GM18909 (cell line): Measurements from ENCODE around the gene SLC2A3.
"Not testable (repeated sequence)": the region's sequence is repeated elsewhere in the genome, so short reads cannot be mapped to it uniquely, and the experiment has no call there.

Source experiments
- ATAC-seq: cut with Tn5 transposase; IDR thresholded peaks from one replicate; pipeline ENCODE4 v1.9.1; 2021; ENCODE audit warnings: mild to moderate bottlenecking; ENCODE audit not compliant: unreplicated experiment, poor library complexity

Gene SLC2A3

DNA sequence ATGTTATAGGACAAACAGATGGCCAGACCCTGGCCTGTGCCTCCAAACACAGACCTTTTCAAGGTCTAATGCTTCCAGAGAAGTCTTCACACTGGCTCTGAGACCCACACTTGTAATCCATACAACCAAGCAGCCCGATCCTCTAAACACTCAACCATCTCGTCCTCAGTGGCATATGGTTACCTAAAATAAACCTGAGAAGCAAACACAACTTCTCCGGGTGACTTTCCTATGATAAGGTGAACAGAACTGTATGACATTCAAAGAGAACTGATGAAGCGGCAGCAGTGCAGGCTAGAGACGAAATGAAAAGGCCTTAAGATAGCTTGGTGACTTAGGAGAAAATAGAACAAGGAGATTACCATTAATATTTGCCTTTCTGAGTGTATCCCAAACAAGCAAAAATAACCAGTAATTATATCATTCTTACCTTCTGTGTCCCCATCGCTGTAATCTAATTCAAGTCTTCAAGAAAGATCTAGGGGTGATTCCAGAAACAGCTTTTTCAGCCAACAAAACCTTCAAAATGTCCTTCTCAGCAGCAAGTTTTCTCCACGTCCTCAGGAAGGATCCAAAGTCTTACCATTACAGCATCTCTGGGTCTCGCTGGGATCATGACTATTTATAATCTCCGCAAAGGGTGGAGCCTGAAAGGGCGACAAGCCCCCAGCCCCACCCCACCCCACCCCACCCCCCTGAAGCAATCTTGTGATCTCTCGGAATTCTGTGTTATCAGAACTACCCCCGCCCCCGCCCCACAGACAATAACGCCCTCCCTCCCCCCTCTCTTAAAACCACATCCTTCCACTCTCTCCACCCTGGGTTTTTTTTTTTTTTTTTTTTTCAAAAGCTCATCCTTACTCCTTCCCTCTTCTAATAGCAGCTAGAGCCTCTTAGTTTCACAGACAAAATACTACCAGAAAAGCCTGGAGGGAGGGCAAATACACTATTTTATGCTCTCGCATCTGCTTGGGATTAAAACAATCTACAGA lies at the start of gene SLC2A3:
Gene SLC2A3 (minus strand): TSS at position 598 of the 992 bp plus-strand sequence. CDS start 153 bp downstream, at position 445.
- ATAC-seq: no peak

DNA sequence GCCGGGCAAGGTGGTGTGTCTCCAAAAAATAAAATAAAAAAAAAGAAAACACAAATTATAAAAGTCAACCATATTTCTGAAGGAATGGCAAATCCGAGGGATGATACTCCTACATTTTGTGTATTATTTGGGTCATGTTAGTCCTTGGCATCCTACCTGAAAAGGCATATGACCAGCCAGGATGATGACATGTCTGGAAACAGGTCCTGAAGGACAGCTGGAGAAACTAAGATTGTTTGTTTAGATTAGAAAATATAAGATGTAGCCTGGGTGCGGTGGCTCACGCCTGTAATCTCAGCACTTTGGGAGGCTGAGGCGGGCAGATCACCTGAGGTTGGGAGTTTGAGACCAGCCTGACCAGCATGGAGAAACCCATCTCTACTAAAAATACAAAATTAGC lies 48.9 kb upstream of the SLC2A3 start:
- ATAC-seq: no peak

DNA sequence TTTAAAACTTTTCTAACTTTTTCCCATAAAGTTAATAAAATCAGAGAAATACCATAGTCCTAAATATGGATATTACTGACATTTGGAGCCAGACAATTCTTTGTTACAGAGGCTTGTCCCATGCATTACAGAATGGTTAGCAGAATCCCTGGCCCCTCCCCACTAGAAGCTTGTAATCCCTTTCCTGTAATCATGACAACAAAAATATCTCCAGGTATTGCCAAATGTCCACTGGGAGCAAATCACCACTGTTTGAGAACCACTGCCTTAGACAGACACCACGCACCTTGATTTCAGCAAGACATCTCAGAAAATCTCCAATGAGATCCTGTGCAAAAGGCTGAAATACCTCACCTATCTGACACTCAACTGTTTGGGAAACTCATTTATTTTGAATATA lies 47.5 kb upstream of the SLC2A3 start:
- ATAC-seq: not testable (repeated sequence)

- ATAC-seq: not testable (repeated sequence)
Observed at GRCh38 chr12:7983019-7983418, 47.0 kb upstream of the SLC2A3 start.

- not testable (repeated sequence) for ATAC-seq
Observed at GRCh38 chr12:7982332-7982735, 46.3 kb upstream of the SLC2A3 start.

DNA sequence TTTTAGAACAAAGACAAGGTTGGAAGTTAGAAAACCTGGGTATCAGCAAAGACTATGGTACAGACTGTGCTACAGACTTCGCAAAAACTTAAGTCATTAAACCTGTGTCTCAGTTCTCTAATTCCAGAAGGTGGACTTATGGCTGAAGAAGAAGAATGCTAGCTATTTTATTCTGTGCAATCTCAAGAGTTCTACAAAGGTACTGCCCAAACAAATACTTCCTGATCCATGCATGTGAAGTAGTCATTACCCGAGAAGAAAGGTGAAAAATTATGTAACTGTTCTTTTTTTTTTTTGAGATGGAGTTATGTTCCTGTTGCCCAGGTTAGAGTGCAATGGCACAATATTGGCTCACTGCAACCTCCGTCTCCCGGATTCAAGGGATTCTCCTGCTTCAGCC lies 45.5 kb upstream of the SLC2A3 start:
- no peak for ATAC-seq

- peak; percentile 59 for ATAC-seq
Observed at GRCh38 chr12:7977351-7978124, 41.6 kb upstream of the SLC2A3 start.

DNA sequence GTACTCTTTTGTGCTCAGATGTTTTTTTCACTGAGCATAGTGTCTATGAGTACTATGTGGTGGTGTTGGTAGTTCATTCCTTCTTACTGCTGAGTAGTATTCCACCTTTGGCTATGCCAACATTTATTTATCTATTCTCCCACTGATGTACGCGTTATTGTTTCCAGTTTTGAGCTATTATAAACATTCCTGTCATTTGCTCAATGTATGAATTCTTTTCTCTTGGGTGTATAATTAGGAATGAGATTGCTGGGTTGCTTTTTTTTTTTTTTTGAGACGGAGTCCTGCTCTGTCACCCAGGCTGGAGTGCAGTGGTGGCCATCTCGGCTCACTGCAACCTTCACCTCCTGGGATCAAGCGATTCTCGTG lies 37.5 kb upstream of the SLC2A3 start:
- no peak for ATAC-seq

DNA sequence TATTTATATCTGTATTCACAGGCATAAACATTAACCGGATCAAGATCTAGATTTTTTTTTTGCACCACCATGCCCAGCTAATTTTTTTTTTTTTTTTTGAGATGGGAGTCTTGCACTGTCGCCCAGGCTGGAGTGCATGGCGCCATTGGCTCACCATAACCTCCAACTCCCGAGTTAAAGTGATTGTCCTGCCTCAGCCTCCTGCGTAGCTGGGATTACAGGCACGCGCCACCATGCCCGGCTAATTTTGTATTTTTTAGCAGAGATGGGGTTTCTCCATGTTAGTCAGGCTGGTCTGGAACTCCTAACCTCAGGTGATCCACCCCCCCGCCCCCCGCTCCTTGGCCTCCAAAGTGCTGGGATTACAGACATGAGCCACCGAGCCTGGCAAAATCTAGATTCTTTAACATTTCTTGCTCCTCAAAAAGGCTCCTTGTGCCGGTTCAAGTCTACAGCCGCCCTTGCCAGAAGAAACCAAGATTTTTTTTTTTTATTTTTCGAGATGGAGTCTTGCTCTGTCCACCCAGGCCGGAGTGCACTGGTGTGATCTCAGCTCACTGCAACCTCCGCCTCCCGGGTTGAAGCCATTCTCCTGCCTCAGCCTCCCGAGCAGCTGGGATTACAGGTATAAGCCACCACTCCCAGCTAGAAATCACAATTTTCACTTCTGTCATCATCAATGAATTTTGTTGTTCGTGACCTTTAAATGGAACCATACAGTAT lies 36.9 kb upstream of the SLC2A3 start:
- ATAC-seq: no peak

- ATAC-seq: not testable (repeated sequence)
Observed at GRCh38 chr12:7972269-7972668, 36.3 kb upstream of the SLC2A3 start.

- not testable (repeated sequence) for ATAC-seq
Observed at GRCh38 chr12:7971765-7972164, 35.8 kb upstream of the SLC2A3 start.

DNA sequence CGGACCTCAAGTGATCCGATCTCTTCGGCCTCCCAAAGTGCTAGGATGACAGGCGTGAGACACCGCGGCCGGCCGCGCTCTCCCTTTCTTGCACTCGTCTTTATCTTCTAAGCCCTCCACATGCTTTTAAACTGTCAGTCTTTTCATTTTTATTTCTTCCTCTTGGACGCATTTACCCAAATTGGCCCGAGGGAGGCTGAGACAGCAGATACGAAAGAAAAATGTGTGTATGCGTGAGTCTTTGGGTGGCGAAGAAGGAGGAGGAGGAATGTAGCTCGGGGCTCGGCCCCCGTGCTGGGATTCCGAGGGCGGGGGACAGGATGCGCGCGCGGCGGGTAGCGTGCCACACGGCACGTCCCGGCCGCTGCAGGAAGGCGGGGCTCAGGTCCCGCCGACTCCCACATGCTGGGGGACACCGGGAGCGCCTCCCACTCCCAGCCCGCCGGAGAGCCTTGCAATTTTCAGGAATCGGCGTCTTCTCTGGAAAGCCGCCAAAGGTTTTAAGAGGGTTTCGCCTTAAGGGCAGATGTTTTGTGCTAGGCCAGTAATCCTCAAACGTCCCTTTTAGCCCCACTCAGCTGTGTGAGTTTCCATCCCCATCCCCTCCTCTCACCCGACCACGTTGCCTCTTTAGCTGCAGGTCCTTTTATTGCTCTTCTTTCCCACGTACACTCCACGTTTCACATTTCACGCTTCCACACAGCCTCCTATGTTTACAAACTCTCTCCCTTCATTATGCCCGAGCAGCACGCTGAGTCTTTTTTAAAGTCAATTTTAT lies 34.7 kb upstream of the SLC2A3 start:
- peak; percentile 91 for ATAC-seq

DNA sequence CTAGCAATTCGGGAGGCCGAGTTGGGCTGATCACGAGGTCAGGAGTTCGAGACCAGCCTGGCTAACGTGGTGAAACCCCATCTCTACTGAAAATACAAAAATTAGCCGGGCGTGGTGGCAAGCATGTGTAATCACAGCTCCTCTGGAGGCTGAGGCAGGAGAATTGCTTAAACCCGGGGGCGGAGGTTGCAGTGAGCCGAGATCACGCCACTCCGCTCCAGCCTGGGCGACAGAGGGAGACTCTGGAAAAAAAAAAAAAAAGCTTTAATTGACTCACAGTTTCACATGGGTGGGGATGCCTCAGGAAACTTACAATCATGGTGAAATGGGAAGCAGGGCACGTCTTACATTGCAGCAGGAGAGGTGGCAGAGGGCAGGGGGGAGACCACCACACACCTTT lies 30.6 kb upstream of the SLC2A3 start:
- no peak for ATAC-seq

GRCh38 chr12:7964669-7965068 lies 28.7 kb upstream of the SLC2A3 start:
- not testable (repeated sequence) for ATAC-seq

DNA sequence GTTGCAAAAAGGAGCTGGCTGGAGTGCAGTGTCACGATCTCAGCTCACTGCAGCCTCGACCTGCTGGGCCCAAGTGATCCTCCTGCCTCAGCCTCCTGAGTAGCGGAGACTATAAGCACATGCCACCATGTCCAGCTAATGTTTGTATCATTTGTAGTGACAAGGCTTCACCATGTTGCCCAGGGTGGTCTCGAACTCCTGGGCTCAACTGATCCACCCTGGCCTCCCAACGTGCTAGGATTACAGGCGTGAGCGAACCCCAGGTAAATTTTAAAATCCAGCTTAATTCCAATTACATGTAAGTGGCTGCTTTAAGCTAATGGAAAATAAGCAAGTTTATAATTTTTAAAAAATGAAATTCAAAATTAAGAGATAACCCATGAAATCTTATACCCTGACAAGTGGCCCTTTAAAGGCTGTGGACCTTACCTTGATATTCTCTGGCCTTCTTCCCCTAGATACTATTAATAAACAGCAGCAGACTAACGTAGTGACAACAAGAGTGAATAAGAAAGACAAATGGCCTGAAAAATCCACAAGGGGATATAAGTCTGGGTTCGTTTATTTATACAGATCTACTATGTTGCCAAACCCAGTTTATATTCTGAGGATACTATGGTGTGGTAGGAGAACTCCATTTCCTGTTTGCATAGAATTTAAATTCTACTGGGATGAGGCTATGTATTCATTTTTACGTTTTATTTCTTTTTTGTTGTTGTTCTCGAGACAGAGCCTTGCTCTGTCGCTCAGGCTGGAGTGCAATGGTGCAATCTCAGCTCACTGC lies 25.6 kb upstream of the SLC2A3 start:
- no peak for ATAC-seq

- ATAC-seq: peak; percentile 48
Observed at GRCh38 chr12:7959701-7960121, 23.7 kb upstream of the SLC2A3 start.

DNA sequence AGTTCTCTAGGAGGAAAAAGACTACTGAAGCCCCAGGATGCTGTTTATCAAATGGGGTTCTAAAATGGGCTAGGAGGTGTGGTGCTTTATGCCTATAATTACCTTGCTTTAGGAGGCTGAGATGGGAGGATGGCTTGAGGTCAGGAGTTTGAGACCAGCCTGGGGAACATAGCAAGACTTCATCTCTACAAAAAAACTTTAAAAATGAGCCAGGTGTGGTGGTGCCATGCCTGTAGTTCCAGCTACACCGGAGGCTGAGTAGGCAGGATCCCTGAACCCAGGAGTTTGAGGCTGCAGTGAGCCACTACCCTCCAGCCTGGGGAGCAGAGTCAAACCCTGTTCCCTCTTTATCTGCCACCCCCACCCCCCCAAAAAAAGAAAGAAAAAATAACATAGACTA lies 23.3 kb upstream of the SLC2A3 start:
- peak; percentile 12 for ATAC-seq

DNA sequence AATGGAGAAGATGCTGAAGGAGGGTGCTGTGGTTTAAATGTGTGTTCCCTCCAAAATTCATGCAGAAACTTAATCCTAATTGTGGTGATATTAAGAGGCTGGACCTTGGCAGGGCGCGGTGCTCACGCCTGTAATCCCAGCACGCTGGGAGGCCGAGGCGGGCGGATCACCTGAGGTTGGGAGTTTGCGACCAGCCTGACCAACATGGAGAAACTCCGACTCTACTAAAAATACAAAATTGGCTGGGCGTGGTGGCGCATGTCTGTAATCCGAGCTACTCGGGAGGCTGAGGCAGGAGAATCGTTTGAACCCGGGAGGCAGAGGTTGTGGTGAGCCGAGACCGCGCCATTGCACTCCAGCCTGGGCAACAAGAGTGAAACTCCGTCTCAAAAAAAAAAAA lies 18.9 kb upstream of the SLC2A3 start:
- not testable (repeated sequence) for ATAC-seq

DNA sequence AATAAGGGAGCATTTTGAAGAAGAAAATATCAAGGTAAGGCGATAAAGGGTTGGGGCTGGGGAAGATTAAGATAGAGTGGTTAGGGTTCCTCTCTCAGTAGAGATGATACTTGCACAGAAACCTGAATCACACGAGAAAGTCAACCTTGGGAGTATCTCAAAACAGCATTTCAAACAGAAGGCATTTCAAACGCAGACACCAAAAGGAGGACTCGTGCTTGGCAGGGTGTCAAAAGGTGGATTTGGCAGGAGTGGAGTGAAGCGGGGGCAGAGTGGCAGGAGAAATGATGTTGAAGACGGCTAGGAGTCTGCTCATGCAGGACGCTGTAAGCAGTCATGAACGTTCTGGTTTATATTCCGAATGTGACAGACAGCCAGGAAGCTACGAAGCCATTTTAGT lies 18.4 kb upstream of the SLC2A3 start:
- not testable (repeated sequence) for ATAC-seq
